Right ventricle myocardium superior (tissue), 1 donor: ENCODE data around the gene PLOD3. TPM values are rescaled to one million over a fixed set of nuclear protein-coding genes. Genes with fewer than 3 reads are reported as not detected.
A peak's percentile ranks its signal among the peaks of the same experiment; 100 is the strongest.
"Not testable (repeated sequence)": the region's sequence is repeated elsewhere in the genome, so short reads cannot be mapped to it uniquely, and the experiment has no call there.

Experiments used
- ATAC-seq: fragments of 200-7000 bp; cut with Tn5 transposase; one replicate; pipeline ENCODE4 v1.9.1; 2020; ENCODE audit warnings: mild to moderate bottlenecking; ENCODE audit not compliant: poor library complexity
- DNase-seq: peaks from one replicate; pipeline ENCODE4 v3.0.0-alpha.2; 2020
- intact Hi-C: fragments of 100-400 bp; cut with DNase I; formaldehyde crosslinking; loops from one replicate; pipeline ENCODE4 v1.11.2; 2022
- total RNA-seq: library from RNA; stranded (reverse); fragmentation: NEBNext Ultra II Directional; extraction: Animal tissue kit (Norgen Biotek cat#: 25700); gene quantifications from one replicate; pipeline ENCODE4 v1.2.1, GENCODE V29; 2021
- donor health status: DM: no; HTN: yes; CAD: no; lungs with severe emphysema.

Gene PLOD3
- total RNA-seq, 1 donor from 2014 or later = 39.0 TPM

DNA sequence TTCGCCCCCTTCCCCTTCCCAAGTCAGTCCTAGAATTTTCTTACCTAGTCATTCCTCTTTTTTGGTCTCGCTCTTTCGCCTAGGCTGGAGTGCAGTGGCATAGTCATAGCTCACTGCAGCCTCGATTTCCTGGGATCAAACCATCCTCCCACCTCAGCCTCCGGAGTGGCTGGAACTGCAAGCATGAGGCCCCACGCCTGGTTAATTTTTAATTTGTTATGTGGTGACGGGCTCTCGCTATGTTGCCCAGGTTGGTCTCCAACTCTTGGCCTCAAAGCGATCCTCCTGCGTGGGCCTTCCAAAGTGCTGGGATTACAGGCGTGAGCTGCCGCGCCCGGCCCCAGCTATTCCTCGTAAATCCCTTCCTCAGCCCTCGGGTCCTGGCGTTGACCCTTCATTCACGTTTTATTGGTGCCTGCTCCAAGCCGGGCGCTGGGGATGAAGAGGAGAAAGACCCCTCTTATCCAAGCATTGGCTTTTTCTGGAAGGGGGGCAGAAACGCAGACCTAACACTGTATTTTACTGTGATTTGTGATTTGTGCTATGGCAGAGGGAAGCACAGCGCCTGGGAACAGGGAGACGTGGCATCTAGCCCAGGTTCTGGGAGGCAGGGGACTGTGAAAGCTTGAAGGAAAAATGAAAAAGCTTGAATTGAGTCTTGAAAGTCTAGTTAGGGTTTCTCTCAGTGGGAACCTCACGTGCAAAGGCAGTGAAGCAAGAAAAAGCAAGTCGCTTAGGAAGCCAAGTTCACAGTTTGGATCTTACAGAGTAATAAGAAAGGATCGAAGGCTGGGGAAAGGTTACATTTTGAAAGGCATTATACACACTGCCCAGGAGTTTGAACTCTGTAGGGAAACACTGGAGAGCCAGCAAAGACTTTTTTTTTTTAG is 1.1 kb upstream of the PLOD3 start:
- ATAC-seq = no peak

GRCh38 chr7:101216860-101217387 is 457 bp downstream of the PLOD3 start:
- no peak for DNase-seq
- intact Hi-C loops = loop anchor here (10.0 kb wide), 1 partner anchor 68 kb away; no protein-coding TSS in a partner anchor
- ATAC-seq = no peak

More for the DNA sequence above, 1.1 kb upstream of the PLOD3 start:
- DNase-seq = no peak
- intact Hi-C loops = loop anchor here (10.0 kb wide), 1 partner anchor 66 kb away; no protein-coding TSS in a partner anchor

DNA sequence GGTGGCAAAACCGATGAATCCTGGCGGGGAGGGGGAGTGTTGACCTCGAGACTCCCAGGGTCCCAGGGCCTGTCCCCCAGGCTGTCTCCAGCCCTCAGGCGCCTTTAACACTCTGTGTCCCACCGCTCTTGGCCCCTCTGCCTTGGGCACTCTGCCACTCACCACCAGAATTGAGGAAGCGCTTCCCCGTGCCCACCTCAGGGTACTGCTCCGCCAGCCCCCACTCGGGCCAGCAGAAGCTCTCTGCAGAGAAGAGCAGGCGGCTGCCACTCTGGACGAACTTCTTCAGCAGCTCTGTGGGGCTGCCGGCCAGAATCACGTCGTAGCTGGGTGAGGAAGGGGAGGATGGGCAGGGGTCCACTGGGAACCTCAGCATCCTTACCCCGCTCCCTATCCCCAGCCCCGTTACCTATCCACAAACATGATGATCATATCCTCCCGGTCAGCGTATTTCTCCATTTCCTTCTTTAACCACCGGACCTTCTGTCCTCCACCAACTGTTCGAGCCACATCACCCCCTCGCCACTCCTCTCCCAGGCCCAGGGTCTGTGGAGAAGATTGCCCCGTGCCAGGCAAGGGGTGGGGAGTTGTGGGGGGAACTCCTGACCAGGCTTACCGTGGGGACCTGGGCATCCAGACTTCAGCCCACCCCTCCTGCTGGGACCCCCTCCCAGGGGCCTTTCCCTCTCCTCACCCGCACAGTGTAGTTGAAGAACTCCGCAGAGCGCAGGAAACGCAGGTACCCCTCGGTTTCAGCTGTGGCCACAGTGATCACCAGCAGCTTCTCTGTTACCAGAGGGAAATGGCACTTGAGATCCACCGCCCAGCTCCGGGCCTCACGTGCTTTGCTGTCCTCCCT is 1.2 kb downstream of the PLOD3 start:
- DNase-seq = peak; percentile 66

DNA sequence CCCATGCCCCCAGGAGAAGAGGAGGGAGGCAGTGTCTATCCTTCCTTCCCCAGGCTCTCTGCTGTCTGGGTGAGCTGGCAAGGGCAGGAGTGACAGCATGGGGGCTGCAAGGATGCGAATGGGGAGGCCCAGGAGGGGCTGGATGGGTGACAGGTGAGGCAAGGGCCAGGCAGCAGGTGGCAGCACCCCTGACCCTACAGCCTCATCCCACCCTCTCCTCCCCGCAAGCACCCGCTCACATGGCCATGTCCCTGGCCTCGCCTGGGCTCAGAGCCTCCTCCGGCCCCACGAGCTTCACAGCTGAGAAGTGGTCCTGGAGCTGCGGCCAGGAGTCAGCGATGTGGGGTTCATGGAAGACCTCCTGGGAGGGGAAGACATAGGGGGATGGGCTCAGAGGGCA is 5.4 kb downstream of the PLOD3 start:
- intact Hi-C loops = loop anchor here (10.0 kb wide), 1 partner anchor 73 kb away; no protein-coding TSS in a partner anchor
- no peak for DNase-seq
- ATAC-seq = no peak

More for the DNA sequence above, 1.2 kb downstream of the PLOD3 start:
- intact Hi-C loops = loop anchor here (10.0 kb wide), 1 partner anchor 69 kb away; no protein-coding TSS in a partner anchor
- ATAC-seq = peak; percentile 2

DNA sequence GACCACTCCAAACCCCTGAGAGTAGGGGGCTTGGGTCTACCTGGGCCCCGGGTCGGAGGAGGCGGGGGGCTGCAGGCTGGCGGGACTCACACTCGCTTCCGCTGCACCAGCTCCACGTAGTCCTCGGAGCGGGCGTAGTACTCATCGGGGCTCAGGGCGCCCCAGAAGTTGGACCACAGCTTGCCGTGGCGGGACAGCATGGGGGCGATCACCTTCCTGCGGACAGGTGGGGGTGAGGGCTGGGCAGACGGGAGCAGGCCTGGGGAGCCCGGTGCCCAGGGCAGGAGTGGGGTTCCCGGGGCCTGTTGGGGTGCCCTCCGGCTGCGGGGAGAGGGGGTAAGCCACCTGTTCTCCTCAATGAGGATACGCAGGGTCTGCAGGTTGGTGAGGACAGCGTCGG is 5.9 kb downstream of the PLOD3 start:
- intact Hi-C loops = loop anchor here (10.0 kb wide), 1 partner anchor 73 kb away; no protein-coding TSS in a partner anchor
- DNase-seq (no peak), ATAC-seq (no peak)

GRCh38 chr7:101210143-101210542 is 7.2 kb downstream of the PLOD3 start:
- intact Hi-C loops = loop anchor here (10.0 kb wide), 1 partner anchor 75 kb away; no protein-coding TSS in a partner anchor
- DNase-seq = no peak
- ATAC-seq = no peak

GRCh38 chr7:101208794-101209193 is 8.6 kb downstream of the PLOD3 start:
- intact Hi-C loops = no loop called here
- ATAC-seq (no peak), DNase-seq (no peak)

DNA sequence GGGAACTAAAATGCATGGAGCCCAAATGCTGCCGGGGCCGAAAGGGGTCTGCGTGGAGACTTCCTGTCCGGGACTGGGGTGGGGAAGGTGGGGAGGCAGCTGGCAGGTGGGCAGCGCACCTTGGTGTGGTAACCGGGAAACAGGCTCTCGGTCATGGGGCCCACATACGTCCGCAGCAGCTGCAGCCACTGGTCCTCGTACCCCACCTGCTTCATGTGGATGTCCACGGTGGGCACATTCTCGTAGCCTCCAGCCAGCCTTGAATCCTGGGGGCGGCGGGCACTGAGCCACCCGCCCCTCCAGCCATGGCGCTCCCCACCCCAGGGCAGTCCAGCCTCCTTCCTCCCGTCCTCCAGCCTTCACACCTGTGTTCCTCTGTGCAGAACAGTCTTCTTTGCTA is 9.9 kb downstream of the PLOD3 start:
- intact Hi-C loops = no loop called here
- DNase-seq (no peak), ATAC-seq (no peak)

DNA sequence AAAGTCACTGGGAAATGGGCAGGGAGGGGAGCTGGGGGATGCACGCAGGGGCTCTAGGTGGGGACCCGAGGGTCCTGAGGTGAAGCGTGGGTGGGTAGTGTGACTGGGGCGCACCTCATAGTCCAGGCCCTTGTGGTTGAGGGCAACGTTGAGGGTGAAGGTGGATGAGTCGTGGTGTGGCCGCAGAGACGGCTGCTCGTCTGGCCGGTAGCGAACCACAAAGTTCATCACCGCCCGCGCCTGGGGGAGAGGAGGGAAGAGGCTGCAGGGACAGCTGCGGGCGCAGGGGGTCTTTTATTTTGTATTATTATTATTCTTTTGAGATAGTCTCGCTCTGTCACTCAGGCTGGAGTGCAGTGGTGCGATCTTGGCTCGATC is 10.7 kb downstream of the PLOD3 start:
- DNase-seq (no peak), ATAC-seq (no peak)
- intact Hi-C loops = no loop called here

DNA sequence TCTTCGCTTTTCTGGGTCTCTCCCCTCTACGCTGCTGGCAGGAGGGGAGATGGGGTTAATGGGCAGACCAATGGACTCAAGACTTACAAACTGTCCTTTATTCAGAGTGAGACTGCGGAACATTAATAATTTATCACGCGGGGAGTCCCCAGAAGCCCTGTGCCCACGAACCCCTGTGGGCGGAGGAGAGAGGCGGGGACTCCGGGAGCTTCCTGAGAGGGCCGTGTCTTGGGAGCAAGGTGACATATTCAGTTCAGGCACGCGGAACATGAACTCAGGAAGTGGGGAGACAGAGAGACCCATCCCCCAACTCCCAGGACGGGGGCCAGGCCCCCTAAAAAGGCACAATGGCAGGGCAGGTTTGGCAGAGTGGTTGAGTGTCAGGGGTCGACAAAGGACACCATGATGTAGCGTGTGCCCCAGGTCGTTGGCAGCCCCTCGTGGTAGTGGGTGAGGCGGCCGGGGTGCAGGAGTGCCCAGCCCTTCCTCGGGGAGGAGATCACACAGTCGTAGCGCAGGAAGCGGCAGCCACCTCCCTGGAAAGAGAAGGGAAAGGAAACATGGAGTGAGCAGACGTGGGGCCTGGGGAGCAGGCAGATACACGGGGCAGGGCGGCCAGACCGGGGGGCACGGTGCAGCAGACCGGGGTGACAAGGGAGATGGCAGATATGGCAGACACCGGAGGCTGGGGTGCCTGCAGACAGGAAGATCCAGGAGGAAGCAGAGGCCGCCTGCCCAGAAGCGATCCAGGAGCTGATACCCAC is 11.3 kb downstream of the PLOD3 start:
- no peak for DNase-seq
- ATAC-seq = no peak
- intact Hi-C loops = no loop called here

- intact Hi-C loops, ATAC-seq, DNase-seq: not testable (repeated sequence)
These were observed 13.3 kb downstream of the PLOD3 start for GRCh38 chr7:101203740-101204738.

- no peak for ATAC-seq
These were observed 14.8 kb downstream of the PLOD3 start for GRCh38 chr7:101202603-101202918.

DNA sequence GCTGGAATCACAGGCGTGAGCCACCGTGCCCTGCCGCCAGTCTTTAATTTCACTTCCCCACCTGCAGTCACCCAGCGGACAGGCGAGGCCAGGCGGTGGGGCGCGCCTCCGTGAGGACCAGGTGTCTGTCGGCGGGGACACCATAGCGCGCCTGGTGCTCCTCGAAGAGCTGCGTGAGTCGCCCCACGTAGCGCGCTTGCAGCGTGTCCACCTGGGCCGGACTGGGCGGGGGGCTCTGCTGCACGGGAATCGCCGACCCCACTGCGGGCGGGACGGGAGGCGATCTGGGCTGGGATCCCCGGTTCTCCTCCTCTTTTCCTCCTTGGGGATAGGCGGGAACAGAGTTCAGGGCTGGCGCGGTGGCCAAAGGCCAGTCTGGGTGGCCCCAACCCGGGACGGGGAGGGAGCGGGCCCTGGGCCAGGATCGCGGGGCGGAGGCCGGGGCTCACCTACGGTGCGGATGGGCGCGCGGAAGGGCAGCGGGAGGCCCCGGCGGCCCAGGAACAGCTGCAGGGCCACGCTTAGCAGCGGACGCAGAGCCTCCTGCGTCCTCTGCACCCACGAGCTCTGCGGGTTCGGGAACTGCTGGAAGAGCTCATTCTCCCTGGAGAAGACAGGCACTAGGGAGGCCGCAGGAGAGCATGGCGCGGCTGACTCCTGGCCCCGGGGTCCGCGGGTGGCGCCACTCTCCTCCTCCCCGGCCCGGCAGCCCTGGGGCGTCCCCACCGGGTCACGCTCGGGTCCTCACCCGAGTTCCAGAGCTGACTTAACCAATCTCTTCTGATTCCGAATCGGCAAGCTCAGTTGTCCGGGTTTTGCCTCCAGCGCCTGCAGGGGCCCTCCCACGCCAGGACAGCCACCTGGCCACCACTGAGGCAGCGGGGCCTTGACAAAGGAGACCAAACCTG is 15.4 kb downstream of the PLOD3 start:
- ATAC-seq (peak; percentile 42), DNase-seq (no peak)
- intact Hi-C loops = no loop called here

More at GRCh38 chr7:101202603-101202918, 14.8 kb downstream of the PLOD3 start:
- no peak for DNase-seq
- intact Hi-C loops = no loop called here

DNA sequence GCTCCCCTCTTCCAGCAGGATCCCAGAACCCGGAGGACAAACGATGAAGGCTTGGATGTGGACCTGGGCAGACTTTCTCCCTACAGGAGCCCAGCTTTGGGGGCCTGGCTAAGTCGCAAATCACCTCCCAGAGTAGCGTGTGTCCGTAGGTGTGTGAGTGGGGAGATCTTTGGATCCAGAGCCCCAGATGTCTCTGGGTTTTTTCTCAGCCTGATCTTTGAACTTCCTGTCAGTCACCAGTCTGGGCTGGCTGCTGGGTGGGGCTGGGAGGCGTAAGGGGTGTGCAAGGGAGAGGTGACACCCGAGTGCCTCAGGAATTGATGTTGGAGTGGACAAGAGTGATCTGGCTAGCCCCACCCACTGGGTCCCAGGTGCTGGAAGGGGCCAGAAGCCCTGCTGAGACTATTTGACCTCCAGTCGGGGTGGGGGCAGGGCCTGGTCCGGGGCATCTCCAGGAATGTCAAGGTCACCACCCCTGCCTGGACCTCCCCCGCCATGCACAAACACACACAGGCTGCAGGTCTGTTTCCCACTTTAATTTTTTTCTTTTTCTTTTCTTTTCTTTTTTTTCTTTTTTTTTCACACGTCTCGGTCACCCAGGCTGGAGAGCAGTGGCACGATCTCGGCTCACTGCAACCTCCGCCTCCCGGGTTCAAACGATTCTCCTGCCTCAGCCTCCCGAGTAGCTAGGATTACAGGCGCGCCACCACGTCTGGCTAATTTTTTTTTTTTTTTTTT is 16.4 kb downstream of the PLOD3 start, which contains the start of gene MOGAT3:
Gene MOGAT3 (minus strand): TSS at position 175 of the 738 bp plus-strand sequence. CDS start 182 bp downstream, outside the sequence.
- intact Hi-C loops = no loop called here
- DNase-seq (no peak), ATAC-seq (peak; percentile 47)

- DNase-seq = no peak
- intact Hi-C loops = no loop called here
These were observed 16.9 kb downstream of the PLOD3 start for GRCh38 chr7:101200504-101200861.

More at GRCh38 chr7:101200504-101200861, 16.9 kb downstream of the PLOD3 start:
- no peak for ATAC-seq
